GM18909 (cell line): Measurements from ENCODE around the gene OR8S1.
"Not testable (repeated sequence)": the region's sequence is repeated elsewhere in the genome, so short reads cannot be mapped to it uniquely, and the experiment has no call there.

Source experiments
- ATAC-seq: cut with Tn5 transposase; IDR thresholded peaks from one replicate; pipeline ENCODE4 v1.9.1; 2021; ENCODE audit warnings: mild to moderate bottlenecking; ENCODE audit not compliant: unreplicated experiment, poor library complexity

The OR8S1 gene

GRCh38 chr12:48525332-48525731, at the start of gene OR8S1:
TSS of gene OR8S1 (plus strand) at chr12:48525632. CDS start at chr12:48525632, 0 bp downstream.
- ATAC-seq = no peak

DNA sequence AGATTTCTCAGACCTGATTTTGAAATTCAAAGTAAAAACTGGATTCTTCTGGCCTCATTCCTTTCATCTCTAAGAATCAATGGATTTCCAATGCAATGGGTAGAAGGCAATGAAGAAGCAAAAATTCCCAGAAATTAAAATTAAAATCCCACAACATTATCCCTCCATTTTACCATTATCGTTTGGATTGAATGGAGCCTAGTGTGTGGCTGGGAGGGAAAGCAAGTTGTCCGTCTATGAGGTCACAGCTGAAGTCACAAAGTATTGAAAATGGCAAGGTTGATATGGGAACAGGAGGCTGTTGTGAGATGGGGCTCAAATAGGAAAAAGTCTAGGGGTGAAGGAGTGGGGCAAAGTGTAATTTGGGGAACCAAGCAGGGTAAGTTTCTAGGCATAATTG, 43.2 kb upstream of the OR8S1 start, which contains the start of gene C12orf54:
Gene C12orf54, plus strand, starts transcription at position 301 of the 400 bp plus-strand sequence. CDS start 799 bp downstream, outside the sequence.
- no peak for ATAC-seq

DNA sequence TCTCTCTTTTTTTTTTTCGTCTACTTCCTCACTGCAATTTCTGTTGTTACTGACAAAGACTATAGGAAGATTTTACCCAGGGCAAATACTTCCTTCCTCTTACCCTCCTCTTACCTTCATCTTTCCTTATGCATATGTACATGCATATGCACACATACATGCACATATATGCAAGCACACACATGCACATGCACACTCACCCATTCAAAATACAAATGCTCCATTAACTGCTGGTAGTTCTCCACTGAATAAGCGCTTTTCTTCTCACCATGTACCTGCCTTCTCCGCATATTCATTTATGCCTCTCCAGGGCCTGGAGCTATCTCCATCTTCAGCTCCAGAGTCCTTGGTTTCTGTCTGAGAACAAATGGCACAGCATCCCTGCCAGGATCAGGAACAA, 42.5 kb upstream of the OR8S1 start:
- ATAC-seq = no peak

DNA sequence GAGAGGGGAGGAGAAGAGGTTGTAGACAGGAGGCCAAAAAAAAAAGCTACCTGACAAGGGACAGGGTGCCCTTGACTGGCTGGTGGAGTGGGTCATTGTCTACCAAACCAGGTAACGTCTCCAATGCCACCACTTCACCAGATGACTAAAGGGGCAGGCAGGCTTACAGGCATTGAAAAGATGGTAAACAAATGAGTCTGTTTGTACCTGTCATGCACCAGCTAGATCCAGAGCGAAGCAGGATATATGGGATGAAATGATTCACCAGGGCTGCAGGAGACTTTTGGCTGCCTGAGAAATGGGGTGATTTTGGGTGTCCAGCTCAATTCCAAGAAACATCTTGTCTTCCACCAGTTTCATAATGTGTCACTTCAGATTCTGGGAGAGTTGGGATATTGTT, 39.2 kb upstream of the OR8S1 start:
- no peak for ATAC-seq

GRCh38 chr12:48486679-48487078, 38.8 kb upstream of the OR8S1 start:
- no peak for ATAC-seq

- peak; percentile 96 for ATAC-seq
Measured at GRCh38 chr12:48489012-48489411, 36.4 kb upstream of the OR8S1 start.

DNA sequence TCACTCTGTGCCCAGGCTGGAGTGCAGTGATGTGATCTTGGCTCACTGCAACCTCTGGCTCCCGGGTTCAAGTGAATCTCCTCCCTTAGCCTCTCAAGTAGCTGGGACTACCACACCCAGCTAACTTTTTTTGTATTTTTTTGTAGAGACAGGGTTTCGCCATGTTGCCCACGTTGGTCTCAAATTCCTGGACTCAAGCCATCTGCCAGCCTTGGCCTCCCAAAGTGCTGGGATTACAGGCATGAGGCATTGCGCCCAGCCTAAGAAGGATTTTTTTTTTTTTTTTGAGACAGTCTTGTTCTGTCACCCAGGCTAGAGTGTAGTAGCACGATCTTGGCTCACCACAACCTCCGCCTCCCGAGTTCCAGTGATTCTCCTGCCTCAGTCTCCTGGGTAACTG, 36.0 kb upstream of the OR8S1 start:
- ATAC-seq = not testable (repeated sequence)

- ATAC-seq = not testable (repeated sequence)
Measured at GRCh38 chr12:48500281-48500680, 25.2 kb upstream of the OR8S1 start.

- not testable (repeated sequence) for ATAC-seq
Measured at GRCh38 chr12:48506836-48507235, 18.6 kb upstream of the OR8S1 start.

DNA sequence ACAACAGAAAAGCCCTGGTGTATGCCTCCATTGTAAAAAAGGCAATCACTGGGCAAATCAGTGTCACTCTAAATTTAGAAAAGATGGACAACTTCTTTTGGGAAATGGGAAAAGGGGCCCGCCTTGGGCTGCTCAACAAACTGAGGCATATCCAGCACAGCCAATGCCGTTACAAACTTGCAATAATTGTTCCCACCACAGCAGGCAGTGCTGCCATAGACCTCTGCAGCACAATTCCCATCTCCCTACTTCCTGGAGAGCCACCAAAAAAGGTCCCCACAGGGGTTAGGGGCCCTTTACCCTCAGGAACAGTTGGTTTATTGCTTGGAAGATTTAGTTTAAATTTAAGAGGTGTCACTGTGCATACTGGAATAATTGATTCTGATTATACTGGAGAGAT, 16.4 kb upstream of the OR8S1 start:
- ATAC-seq = no peak

GRCh38 chr12:48510111-48510510, 15.3 kb upstream of the OR8S1 start:
- ATAC-seq = no peak

- peak; percentile 84 for ATAC-seq
Measured at GRCh38 chr12:48512855-48513254, 12.6 kb upstream of the OR8S1 start.

DNA sequence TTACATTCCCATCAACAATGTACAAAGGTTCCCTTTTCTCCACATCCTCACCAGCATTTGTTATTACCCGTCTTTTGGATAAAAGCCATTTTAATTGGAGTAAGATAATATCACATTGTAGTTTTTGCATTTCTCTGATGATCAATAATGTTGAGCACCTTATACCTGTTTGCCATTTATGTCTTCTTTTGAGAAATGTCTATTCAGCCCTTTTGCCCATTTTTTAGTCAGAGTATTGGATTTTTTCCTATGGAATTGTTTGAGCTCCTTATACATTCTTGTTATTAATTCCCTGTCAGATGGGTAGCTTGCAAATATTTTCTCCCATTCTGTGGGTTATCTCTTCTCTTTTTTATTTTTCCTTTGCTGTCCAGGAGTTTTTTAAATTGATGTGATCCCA, 10.7 kb upstream of the OR8S1 start:
- ATAC-seq = no peak

- ATAC-seq = not testable (repeated sequence)
Measured at GRCh38 chr12:48520381-48520780, 5.1 kb upstream of the OR8S1 start.

GRCh38 chr12:48527891-48528670, 2.6 kb downstream of the OR8S1 start:
- no peak for ATAC-seq

- no peak for ATAC-seq
Measured at GRCh38 chr12:48532601-48533000, 7.2 kb downstream of the OR8S1 start.

GRCh38 chr12:48536602-48537001, 11.2 kb downstream of the OR8S1 start:
- no peak for ATAC-seq

GRCh38 chr12:48542300-48542928, 17.0 kb downstream of the OR8S1 start:
- ATAC-seq = peak; percentile 43

GRCh38 chr12:48545833-48546469, 20.5 kb downstream of the OR8S1 start:
- no peak for ATAC-seq

- ATAC-seq = not testable (repeated sequence)
Measured at GRCh38 chr12:48547012-48547411, 21.6 kb downstream of the OR8S1 start.

- not testable (repeated sequence) for ATAC-seq
Measured at GRCh38 chr12:48551636-48552035, 26.2 kb downstream of the OR8S1 start.
